B cell (primary cell): Measurements from ENCODE around the gene TMEM235.

Experiments used
- EZH2 ChIP-seq: IDR thresholded peaks from 2 replicates; pipeline ENCODE4 v1.6.1; 2012; ENCODE audit warnings: borderline replicate concordance, low read depth, mild to moderate bottlenecking, moderate library complexity, low read length; ENCODE audit not compliant: insufficient read depth, poor library complexity, severe bottlenecking
- TF ChIP-seq, protein P1 (sequence below): fragments of 200-600 bp; IDR thresholded peaks from one replicate; pipeline ENCODE4 v1.8.0; 2022; ENCODE audit warnings: antibody characterized with exemption, mild to moderate bottlenecking

DNA sequence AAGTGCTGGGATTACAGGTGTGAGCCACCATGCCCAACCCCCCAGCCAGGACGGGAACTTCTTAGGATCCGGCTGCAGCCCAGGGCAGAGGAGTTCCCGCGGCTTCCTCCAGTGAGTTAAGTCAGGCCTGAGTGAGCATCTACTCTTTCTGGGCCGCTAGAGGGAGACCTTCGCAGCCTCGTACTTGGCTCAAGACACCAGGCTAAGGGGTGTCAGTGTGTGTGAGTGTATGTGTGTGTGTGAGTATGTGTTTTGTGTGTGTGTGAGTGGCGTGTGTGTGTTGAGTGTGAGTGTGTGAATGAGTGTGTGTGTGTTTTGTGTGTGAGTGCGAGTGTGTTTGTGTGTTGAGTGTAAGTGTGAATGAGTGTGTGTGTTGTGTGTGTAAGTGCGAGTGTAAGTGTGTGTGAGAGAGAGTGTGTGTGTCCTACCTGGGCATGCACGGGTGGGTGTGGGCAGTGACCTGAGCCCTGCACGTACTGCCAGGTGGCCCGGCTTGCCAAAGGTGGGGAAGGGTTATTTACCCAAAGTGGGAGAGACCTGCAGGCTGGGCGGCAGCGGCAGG, 58.5 kb downstream of the TMEM235 start:
- TF ChIP-seq, protein P1, sequence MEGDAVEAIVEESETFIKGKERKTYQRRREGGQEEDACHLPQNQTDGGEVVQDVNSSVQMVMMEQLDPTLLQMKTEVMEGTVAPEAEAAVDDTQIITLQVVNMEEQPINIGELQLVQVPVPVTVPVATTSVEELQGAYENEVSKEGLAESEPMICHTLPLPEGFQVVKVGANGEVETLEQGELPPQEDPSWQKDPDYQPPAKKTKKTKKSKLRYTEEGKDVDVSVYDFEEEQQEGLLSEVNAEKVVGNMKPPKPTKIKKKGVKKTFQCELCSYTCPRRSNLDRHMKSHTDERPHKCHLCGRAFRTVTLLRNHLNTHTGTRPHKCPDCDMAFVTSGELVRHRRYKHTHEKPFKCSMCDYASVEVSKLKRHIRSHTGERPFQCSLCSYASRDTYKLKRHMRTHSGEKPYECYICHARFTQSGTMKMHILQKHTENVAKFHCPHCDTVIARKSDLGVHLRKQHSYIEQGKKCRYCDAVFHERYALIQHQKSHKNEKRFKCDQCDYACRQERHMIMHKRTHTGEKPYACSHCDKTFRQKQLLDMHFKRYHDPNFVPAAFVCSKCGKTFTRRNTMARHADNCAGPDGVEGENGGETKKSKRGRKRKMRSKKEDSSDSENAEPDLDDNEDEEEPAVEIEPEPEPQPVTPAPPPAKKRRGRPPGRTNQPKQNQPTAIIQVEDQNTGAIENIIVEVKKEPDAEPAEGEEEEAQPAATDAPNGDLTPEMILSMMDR = peak; percentile 74
- no peak for TF ChIP-seq EZH2
